Activated CD8-positive, alpha-beta memory T cell treated with anti-CD3 and anti-CD28 coated beads, Interleukin-2, amount 50 U/mL, for 24 hours (primary cell): ENCODE results near the gene RTP2.

ENCODE experiments used
- DNase-seq: peaks from one replicate; pipeline ENCODE4 v3.0.0-alpha.2; 2020; ENCODE audit errors: extremely low read depth

The RTP2 gene

GRCh38 chr3:187667526-187667925 is 34.8 kb downstream of the RTP2 start:
- no peak for DNase-seq

DNA sequence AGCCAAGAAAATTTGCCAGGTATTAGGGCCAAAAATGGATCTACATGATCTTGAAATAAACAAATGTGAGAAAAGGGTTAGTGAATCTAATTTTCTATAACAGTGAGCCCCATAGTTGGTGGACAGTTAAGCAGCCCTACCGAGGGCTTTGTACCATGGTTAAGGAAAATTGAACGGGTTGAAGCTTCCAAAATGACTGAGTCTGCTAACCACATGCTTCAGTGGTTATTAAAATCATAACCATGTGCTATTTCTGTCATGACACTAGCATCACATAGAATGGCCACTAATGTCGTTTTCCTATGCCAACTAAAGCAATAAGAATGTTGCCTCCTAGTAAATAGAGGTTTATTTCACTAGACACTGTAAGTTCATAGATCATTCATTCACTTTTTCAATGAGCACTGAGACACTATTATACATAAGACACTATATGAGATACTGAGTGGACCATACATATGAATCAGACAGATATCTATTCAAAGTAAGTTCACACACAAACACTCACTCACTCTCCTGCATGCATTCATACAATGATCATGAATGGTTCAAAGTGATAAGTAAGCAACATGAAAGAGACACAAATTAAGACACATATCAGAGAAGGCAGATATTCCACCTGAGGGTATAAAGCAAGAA is 36.5 kb downstream of the RTP2 start:
- DNase-seq, result no peak

DNA sequence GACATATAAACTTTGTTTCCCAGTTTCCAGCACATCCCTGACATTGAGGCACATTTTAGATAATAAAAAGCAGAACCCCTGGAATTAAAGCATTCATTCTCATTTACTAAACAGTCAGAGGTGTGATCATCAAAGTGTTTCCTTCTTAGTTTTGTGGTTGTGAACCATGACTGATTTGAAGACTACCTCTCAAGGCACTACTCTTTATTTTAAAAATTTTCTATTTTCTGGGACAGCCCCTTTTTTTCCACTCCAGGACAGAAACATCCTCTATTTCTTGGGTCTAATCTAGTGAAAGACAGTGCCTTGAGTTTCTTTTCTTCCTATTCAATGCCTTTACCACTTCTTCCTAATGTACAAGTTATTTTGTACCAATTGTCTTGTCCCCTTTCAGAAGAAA is 37.3 kb downstream of the RTP2 start:
- DNase-seq, result no peak

- DNase-seq, result no peak
These were observed 39.4 kb downstream of the RTP2 start for GRCh38 chr3:187662848-187663409.

GRCh38 chr3:187661267-187661666 is 41.1 kb downstream of the RTP2 start:
- no peak for DNase-seq

- DNase-seq, result no peak
These were observed 51.1 kb downstream of the RTP2 start for GRCh38 chr3:187651282-187651681.
